ENCODE data around the gene ARG2.

DNA sequence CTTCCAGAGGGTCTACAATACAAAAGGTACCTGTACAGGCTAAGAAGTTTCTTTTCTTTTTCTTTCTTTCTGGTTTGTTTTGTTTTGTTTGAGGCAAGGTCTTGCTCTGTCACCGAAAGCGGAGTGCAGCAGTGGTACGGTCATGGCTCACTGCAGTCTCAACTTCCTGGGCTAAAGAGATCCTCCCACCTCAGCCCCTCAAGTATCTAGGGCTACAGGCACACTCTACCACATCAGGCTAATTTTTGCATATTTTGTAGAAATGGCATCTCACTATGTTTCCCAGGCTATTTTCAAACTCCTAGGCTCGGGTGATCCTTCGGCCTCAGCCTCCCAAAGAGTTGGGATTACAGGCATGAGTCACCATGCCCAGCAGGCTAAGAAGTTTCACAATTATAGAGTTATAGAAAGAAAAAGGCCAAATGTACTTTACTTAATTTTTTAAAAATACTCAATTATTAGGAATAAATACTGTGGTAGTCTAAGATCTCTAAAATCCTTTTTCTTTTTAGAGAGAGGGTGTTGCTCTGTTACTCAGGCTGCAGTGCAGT is 16.6 kb upstream of the ARG2 start:
- TF ChIP-seq, protein P1, sequence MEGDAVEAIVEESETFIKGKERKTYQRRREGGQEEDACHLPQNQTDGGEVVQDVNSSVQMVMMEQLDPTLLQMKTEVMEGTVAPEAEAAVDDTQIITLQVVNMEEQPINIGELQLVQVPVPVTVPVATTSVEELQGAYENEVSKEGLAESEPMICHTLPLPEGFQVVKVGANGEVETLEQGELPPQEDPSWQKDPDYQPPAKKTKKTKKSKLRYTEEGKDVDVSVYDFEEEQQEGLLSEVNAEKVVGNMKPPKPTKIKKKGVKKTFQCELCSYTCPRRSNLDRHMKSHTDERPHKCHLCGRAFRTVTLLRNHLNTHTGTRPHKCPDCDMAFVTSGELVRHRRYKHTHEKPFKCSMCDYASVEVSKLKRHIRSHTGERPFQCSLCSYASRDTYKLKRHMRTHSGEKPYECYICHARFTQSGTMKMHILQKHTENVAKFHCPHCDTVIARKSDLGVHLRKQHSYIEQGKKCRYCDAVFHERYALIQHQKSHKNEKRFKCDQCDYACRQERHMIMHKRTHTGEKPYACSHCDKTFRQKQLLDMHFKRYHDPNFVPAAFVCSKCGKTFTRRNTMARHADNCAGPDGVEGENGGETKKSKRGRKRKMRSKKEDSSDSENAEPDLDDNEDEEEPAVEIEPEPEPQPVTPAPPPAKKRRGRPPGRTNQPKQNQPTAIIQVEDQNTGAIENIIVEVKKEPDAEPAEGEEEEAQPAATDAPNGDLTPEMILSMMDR (IDR thresholded peaks at IDR 0.05; ENCODE audit: low read depth, low read length, missing input control) = no peak
- TF ChIP-seq, protein P2, sequence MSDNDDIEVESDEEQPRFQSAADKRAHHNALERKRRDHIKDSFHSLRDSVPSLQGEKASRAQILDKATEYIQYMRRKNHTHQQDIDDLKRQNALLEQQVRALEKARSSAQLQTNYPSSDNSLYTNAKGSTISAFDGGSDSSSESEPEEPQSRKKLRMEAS (IDR thresholded peaks at IDR 0.05) = no peak
- TF ChIP-seq, protein P3, sequence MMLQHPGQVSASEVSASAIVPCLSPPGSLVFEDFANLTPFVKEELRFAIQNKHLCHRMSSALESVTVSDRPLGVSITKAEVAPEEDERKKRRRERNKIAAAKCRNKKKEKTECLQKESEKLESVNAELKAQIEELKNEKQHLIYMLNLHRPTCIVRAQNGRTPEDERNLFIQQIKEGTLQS (IDR thresholded peaks at IDR 0.05) = no peak
- TF ChIP-seq TAF1 (conservative IDR thresholded peaks at IDR 0.05) = no peak
- TF ChIP-seq, protein P4, sequence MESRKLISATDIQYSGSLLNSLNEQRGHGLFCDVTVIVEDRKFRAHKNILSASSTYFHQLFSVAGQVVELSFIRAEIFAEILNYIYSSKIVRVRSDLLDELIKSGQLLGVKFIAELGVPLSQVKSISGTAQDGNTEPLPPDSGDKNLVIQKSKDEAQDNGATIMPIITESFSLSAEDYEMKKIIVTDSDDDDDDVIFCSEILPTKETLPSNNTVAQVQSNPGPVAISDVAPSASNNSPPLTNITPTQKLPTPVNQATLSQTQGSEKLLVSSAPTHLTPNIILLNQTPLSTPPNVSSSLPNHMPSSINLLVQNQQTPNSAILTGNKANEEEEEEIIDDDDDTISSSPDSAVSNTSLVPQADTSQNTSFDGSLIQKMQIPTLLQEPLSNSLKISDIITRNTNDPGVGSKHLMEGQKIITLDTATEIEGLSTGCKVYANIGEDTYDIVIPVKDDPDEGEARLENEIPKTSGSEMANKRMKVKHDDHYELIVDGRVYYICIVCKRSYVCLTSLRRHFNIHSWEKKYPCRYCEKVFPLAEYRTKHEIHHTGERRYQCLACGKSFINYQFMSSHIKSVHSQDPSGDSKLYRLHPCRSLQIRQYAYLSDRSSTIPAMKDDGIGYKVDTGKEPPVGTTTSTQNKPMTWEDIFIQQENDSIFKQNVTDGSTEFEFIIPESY (IDR thresholded peaks at IDR 0.05) = no peak
- TF ChIP-seq, protein P5, sequence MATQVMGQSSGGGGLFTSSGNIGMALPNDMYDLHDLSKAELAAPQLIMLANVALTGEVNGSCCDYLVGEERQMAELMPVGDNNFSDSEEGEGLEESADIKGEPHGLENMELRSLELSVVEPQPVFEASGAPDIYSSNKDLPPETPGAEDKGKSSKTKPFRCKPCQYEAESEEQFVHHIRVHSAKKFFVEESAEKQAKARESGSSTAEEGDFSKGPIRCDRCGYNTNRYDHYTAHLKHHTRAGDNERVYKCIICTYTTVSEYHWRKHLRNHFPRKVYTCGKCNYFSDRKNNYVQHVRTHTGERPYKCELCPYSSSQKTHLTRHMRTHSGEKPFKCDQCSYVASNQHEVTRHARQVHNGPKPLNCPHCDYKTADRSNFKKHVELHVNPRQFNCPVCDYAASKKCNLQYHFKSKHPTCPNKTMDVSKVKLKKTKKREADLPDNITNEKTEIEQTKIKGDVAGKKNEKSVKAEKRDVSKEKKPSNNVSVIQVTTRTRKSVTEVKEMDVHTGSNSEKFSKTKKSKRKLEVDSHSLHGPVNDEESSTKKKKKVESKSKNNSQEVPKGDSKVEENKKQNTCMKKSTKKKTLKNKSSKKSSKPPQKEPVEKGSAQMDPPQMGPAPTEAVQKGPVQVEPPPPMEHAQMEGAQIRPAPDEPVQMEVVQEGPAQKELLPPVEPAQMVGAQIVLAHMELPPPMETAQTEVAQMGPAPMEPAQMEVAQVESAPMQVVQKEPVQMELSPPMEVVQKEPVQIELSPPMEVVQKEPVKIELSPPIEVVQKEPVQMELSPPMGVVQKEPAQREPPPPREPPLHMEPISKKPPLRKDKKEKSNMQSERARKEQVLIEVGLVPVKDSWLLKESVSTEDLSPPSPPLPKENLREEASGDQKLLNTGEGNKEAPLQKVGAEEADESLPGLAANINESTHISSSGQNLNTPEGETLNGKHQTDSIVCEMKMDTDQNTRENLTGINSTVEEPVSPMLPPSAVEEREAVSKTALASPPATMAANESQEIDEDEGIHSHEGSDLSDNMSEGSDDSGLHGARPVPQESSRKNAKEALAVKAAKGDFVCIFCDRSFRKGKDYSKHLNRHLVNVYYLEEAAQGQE (IDR thresholded peaks at IDR 0.05) = no peak
- no peak for TF ChIP-seq YY1 (IDR thresholded peaks at IDR 0.05)
- TF ChIP-seq FOXA1 (IDR thresholded peaks at IDR 0.05) = no peak
- TF ChIP-seq SP1 (IDR thresholded peaks at IDR 0.05) = no peak
- TF ChIP-seq RAD21 (IDR thresholded peaks at IDR 0.05) = no peak
- no peak for TF ChIP-seq JUND (IDR thresholded peaks at IDR 0.05)

Measured in liver (tissue), 3 donors.